Measurements from ENCODE around the gene PHOX2A. TPM values are rescaled to one million over a fixed set of nuclear protein-coding genes. Genes with fewer than 3 reads are reported as not detected.
A peak's percentile ranks its signal among the peaks of the same experiment; 100 is the strongest.

PHOX2A gene
- total RNA-seq, 6 experiments from 2014 or later: not detected

DNA sequence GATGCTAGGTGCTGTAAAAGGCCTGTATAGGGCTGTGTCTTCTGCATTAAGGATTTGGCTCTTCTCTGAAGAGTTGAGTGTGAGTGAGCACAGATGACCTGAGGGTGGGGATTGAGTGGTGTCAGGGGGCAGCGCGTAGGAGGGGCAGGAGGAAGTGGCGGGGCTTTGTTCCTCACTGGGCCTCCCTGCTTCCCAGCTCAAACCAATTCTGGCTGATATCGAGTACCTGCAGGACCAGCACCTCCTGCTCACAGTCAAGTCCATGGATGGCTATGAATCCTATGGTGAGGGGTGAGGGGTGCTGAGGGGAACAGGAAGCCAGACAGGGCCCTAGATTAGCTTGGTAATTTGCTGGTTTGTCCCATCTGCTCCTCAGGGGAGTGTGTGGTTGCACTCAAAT lies 9.1 kb downstream of the PHOX2A start:
- Histone ChIP-seq H3K36me3 (peaks cover 4 to 64% (median 24%) of the 10 kb centered on the region in 4 donors), H3K27me3 (no peaks in the 10 kb centered on the region), H3K4me1 (peaks cover 0 to 9% (median 3%) of the 10 kb centered on the region in 4 donors), H3K4me3 (no peak overlapping the region), H3K9me3 (no peaks in the 10 kb centered on the region), H3K27ac (no peak overlapping the region)
- TF ChIP-seq, protein P1, sequence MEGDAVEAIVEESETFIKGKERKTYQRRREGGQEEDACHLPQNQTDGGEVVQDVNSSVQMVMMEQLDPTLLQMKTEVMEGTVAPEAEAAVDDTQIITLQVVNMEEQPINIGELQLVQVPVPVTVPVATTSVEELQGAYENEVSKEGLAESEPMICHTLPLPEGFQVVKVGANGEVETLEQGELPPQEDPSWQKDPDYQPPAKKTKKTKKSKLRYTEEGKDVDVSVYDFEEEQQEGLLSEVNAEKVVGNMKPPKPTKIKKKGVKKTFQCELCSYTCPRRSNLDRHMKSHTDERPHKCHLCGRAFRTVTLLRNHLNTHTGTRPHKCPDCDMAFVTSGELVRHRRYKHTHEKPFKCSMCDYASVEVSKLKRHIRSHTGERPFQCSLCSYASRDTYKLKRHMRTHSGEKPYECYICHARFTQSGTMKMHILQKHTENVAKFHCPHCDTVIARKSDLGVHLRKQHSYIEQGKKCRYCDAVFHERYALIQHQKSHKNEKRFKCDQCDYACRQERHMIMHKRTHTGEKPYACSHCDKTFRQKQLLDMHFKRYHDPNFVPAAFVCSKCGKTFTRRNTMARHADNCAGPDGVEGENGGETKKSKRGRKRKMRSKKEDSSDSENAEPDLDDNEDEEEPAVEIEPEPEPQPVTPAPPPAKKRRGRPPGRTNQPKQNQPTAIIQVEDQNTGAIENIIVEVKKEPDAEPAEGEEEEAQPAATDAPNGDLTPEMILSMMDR (IDR thresholded peaks at IDR 0.05): no peak
- TF ChIP-seq POLR2A (IDR thresholded peaks at IDR 0.05): no peak
- intact Hi-C loops (cut with DNase I): no loop called here
- 100% methylated on average over 3 of the region's 4 CpGs for WGBS (ENCODE audit: insufficient coverage, low coverage, low lambda C conversion rate, missing lambda C conversion rate)
- ATAC-seq (no peak), DNase-seq (peak in 1 of 3 donors; percentile 33)

DNA sequence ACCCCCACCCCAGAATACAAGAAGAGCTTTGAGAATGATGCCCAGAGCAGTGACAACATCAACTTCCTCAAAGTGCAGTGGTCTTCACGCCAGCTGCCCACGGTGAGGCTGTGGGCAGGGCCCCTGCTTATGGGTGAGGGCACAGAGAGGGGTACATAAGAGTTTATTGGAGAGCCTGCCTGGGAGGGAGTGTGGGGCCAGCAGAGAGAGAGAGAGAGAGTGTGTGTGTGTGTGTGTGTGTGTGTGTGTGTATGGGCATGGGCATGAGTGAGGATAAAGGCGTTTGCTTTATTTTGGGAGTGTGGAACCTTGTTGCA lies 9.5 kb downstream of the PHOX2A start:
- H3K27me3 ChIP-seq: no peaks in the 10 kb centered on the region
- no peak overlapping the region for H3K4me3 ChIP-seq
- H3K9me3 ChIP-seq: no peaks in the 10 kb centered on the region
- no peak overlapping the region for H3K27ac ChIP-seq
- TF ChIP-seq, protein P1 (IDR thresholded peaks at IDR 0.05): no peak
- no peak for TF ChIP-seq POLR2A (IDR thresholded peaks at IDR 0.05)
- H3K36me3 ChIP-seq: peaks cover 4 to 69% (median 24%) of the 10 kb centered on the region in 4 donors
- DNase-seq: no peak
- no peak for ATAC-seq
- 69% methylated on average over 3 of the region's 3 CpGs for WGBS (ENCODE audit: insufficient coverage, low coverage, low lambda C conversion rate, missing lambda C conversion rate)
- peaks cover 0 to 5% (median 2%) of the 10 kb centered on the region in 4 donors for H3K4me1 ChIP-seq
- intact Hi-C loops (cut with DNase I): no loop called here

DNA sequence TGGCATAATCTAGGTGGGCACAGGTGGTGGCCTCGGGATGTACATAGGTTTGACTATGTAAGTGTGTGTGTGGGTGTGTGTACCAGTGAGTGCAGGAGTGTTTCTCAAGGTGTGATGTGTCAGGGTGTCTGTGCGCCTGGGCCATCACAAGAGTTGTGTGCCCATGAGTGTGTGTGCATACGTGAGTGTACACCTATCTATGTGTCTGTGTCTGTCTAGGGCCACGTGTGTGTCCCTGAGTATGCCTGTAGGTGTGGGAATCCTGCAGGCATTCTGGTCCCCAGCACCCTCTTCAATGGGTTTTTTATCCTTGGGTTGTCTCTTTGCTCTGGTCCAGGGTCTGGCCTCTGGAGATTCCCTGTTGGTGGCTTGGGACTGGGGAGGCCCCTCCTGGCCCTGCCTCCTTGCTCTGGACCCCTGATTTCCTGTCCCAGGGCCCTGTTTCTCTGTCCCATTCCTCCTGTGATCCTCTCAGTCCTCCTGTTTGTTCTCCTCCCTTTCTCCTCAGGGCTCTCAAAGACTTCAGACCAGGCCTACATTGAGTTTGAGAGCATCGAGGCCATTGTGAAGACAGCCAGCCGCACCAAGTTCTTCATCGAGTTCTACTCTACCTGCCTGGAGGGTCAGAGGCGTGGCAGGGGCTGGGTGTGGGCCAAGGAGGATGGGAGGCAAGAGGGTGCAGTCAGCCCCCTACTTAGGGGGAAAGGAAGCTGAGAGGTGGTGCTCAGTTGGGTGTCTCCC lies 10.0 kb downstream of the PHOX2A start:
- Histone ChIP-seq H3K4me1 (no peaks in the 10 kb centered on the region), H3K27me3 (no peaks in the 10 kb centered on the region), H3K36me3 (peaks cover 4 to 74% (median 24%) of the 10 kb centered on the region in 4 donors), H3K9me3 (no peaks in the 10 kb centered on the region), H3K4me3 (no peak overlapping the region), H3K27ac (no peak overlapping the region)
- DNase-seq: peak in 1 of 3 donors; percentile 43
- no peak for ATAC-seq
- intact Hi-C loops (cut with DNase I): no loop called here
- TF ChIP-seq, protein P1 (IDR thresholded peaks at IDR 0.05): no peak
- TF ChIP-seq POLR2A (IDR thresholded peaks at IDR 0.05): no peak
- WGBS (ENCODE audit: insufficient coverage, low coverage, low lambda C conversion rate, missing lambda C conversion rate): 88% methylated on average over 7 of the region's 8 CpGs

DNA sequence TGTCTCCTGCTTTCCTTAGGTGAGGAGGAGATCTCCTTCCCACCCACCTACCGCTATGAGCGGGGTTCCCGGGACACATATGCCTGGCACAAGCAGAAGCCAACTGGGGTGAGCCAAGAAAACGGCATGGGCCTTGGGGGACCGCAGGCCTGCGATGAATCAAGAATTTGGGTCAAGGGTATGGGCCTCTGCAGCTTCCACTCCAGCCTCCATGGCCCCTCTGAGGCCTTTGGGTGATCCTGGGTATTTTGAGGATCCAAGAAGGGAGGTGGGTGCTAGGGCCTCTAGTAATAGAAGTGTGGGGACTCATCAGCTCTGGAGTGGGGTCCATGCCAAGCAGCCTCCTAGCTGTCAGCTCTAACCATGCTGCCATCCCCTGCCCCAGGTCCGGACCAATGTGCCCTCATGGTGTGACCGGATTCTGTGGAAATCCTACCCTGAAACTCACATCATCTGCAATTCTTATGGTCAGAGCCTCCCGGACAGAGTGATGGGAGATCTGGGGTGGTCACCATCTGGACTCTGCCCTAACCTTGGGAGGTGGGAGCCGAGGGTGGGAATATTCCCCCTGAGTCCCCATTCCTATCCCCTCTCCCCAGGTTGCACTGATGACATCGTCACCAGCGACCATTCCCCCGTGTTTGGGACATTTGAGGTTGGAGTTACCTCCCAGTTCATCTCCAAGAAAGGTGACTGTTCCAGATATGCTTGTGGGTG lies 10.8 kb downstream of the PHOX2A start:
- no peaks in the 10 kb centered on the region for H3K4me1 ChIP-seq
- no peak for TF ChIP-seq POLR2A (IDR thresholded peaks at IDR 0.05)
- TF ChIP-seq, protein P1 (IDR thresholded peaks at IDR 0.05): no peak
- intact Hi-C loops (cut with DNase I): no loop called here
- DNase-seq (peak in 1 of 3 donors; percentile 36), ATAC-seq (no peak)
- no peaks in the 10 kb centered on the region for H3K9me3 ChIP-seq
- no peak overlapping the region for H3K4me3 ChIP-seq
- no CpG with 5 or more reads among the region's 13 CpGs for whole genome bisulfite sequencing (ENCODE audit: insufficient coverage, low coverage, low lambda C conversion rate, missing lambda C conversion rate)
- no peaks in the 10 kb centered on the region for H3K27me3 ChIP-seq
- no peak overlapping the region for H3K27ac ChIP-seq
- peaks cover 4 to 79% (median 24%) of the 10 kb centered on the region in 4 donors for H3K36me3 ChIP-seq

All from right lobe of liver (tissue), 6 donors.